ENCODE measurements around the gene ZMIZ1.
"Not testable (repeated sequence)": the region's sequence is repeated elsewhere in the genome, so short reads cannot be mapped to it uniquely, and the experiment has no call there.

The ZMIZ1 gene

GRCh38 chr10:79034271-79034876, 34.4 kb upstream of the ZMIZ1 start:
- DNase-seq = no peak

DNA sequence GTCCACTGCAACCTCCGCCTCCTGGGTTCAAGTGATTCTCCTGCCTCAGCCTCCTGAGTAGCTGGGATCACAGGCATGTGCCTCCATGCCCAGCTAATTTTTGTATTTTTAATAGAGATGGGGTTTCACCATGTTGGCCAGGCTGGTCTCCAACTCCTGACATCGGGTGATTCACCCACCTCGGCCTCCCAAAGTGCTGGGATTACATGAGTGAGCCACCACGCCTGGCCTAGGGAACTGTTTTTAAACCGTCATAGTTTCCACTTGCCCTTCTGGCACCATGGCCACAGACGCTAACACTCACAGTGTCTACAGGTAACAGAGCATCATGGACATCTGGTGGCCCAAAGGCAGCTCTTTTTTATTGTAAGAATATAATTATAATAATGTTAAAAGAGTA, 32.4 kb upstream of the ZMIZ1 start:
- DNase-seq = not testable (repeated sequence)

- no peak for DNase-seq
These were observed 30.5 kb upstream of the ZMIZ1 start for GRCh38 chr10:79038104-79038840.

GRCh38 chr10:79038841-79039201, 29.9 kb upstream of the ZMIZ1 start:
- DNase-seq = no peak

GRCh38 chr10:79042639-79043411, 25.9 kb upstream of the ZMIZ1 start:
- DNase-seq = no peak

GRCh38 chr10:79044036-79044632, 24.6 kb upstream of the ZMIZ1 start:
- DNase-seq = no peak

- DNase-seq = no peak
These were observed 23.9 kb upstream of the ZMIZ1 start for GRCh38 chr10:79044846-79045245.

- DNase-seq = no peak
These were observed 23.1 kb upstream of the ZMIZ1 start for GRCh38 chr10:79045566-79046175.

DNA sequence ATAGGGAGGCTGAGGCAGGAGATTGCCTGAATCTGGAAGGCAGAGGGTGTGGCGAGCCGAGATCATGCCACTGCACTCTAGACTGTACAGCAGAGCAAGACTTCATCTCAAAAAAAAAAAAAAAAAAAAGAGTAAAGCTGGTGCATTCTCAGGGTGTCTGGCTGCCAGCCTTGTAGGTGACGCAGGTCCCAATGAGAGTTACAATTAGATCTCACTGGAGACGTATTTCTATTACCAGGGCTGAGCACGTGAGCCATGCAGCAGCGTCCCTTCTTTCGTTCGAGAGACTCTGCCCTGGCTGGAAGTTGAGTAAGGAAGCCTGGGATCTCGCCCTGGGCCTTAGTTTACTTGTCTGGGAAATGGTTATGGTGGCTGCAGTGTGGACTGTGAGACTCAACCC, 22.4 kb upstream of the ZMIZ1 start:
- no peak for DNase-seq

GRCh38 chr10:79046741-79047583, 21.8 kb upstream of the ZMIZ1 start:
- DNase-seq = peak; percentile 89

DNA sequence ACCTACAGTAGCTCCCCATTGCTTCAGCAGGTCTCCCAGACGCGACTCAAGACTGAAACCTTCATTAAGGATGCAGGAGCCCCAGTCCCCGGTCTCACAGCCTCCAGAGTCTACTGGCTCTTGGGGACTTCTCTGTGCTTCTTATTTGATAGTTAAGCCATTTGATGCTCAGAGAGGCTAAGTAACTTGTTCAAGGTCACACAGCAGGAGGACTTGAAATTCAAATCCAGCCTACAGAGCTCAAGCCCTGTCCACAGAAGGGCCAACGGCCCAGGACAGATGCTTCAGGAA, 21.2 kb upstream of the ZMIZ1 start:
- DNase-seq = no peak

GRCh38 chr10:79047875-79048638, 20.7 kb upstream of the ZMIZ1 start:
- peak; percentile 78 for DNase-seq

DNA sequence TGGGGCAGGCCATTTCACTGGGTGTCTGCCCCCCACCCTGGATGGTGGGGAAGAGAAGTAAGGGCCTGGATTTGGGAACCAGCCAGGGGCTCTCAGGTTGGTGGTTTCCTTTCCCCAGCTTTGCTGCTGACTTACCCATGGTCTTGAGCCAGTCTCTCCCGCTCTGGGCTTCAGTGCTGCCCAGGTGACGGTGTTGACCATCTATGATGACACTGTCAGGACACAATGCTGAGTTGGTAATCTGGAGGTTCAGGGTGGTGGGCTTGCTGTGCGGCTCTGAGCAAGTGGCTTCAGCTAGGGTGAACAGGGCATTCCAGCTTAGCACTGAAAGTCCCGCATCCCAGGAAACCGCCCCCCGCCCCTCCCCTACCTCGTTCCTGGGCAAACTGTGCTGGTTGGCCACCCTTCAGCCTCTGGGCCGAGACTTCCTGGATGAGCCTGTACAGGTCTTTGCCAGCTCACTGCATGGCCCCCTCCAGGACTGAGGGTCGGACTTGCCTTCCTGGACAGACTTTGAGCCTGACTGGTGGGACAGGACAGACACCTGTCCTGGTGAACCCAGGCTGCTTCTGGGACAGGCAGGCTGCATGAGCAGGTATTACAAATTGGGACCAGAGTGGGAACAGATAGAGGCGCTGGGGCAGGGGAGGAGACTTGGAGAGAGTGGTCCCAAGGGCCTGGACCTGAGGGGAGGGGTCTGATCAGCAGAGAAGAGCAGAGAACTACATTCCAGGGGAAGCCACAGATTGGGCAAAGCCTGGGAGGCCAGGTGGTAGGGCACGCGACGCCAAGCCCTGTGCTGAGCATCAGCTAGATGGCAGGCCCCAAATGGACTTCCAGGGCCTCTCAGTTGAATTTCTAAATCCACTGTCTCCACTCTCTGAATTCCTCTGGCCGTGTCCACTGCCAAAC, 19.9 kb upstream of the ZMIZ1 start:
- DNase-seq = no peak

DNA sequence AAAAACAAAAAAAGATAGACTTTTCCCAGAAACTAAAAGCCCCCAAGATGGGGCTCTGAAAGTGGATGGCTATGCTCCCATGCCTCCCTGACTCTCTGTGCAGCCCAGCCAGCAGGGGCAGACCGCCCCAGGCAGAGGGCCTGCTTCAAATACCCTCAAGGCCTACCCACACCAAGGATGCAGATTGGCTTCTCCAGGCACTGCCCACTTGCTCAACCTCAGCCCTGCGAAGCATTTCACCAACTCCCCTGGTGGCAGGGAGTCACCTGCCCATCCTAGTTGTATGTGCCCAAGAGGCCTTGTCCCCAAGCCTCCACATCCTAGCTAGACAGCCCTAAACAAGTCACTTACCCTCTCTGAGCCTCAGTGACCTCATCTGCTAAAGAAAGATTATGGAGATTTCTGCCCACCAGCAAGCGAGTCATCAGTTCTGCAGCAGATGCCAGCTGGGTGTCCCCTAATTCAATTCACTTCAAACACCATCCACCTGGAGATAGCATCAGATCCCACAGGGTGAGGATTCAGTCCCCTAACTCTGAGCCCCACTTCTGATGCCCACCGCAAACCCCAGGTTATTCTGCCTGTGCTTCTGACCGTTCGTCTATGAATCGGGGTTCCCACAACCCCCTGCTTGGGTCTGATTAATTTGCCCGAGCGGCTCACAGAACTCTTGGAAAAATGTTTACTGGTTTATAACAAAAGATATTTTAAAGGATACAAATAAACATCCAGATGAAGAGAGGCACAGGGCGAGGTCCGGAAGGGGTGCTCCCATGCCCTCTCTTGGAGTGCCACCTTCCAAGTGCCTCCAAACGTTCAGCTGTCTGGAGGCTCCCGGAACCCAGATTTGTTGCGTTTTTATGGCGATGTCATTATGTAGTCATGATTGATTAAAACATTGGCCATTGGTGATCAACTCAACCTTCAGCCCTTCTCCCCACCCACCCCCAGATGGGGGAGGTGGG, 18.6 kb upstream of the ZMIZ1 start:
- DNase-seq = peak; percentile 81

DNA sequence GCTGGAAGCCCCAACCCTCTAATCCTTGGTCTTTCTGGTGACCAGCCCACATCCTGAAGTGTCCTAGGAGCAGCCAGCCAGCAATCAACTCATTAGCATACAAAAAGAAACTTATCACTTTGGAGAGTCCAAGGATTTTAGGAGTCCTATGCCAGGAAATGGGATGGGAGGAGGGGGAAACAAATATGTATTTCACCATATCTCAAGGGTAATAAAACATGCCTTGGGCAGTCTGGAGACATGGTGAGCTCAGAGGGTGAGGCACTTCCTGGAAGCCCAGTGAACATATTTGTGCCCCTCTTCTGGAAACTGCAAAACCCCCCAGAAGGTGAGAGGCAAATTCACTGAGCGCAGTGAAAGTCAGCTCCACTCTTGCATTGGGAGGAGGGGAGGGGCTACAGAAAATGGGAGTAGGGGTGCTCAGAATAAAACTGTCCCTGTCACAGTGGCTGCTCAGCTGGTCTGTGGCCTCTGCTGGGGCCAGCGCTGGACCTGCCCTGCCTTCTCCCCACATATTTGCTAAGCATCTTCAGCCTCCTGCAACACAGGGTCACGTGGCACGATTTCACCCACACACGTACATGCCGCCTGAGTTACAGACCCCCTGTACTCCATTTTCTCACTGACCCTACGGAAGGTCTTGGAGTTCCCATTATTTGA, 17.7 kb upstream of the ZMIZ1 start:
- DNase-seq = no peak

- DNase-seq = no peak
These were observed 17.0 kb upstream of the ZMIZ1 start for GRCh38 chr10:79051766-79052165.

DNA sequence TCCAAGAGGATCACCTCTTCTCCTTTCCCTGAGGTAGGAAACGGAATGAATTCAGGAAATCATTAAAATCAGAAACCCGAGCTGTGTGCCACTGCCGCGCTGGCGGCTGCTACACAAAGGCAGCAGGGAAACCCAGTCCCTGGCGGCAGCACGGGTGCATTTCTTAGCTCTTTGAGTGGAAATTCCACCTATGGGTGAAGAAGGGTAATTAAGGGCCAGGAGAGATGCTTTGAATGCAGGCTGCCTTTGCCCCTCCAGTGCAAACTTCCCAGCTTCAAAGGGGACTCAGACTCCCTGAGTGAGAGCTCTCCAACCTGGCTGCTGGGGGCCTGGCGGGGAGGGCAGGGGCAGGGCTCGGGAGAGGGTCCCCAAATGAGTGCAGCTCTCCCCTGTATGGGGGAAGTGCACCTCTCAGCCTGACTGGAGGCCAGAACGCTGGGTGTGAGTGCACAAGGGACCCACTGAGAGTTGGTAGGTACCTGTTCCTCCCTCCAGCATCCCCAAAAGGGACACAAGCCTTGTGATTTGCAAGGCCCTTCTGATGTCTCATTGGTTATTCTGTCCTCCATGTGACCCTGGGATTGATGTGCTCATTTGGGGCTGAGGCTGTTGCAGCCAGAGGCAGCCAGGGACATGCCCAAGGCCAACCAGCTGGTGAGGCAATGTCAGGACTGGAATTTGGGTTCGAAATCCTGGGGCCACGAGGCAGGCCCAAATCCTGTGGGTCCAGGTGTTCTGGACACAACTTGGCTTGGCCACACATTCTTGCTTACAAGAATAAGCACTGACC, 16.3 kb upstream of the ZMIZ1 start:
- peak; percentile 27 for DNase-seq

- DNase-seq = no peak
These were observed 15.7 kb upstream of the ZMIZ1 start for GRCh38 chr10:79053081-79053434.

Measured in inflammatory macrophage treated with lipopolysaccharide for 4 hours (primary cell).